Sigmoid colon (tissue), 3 donors: ENCODE measurements around the gene PRKG1.

Experiments
- POLR2A ChIP-seq, 2 donors: fragments of 450-650 bp; IDR thresholded peaks; one replicate each; pipeline ENCODE4 v1.6.1; 2016; ENCODE audit warnings: antibody characterized with exemption in 2 of 2, mild to moderate bottlenecking in 2 of 2, moderate library complexity in 2 of 2
- TF ChIP-seq, protein P1 (sequence below), 4 experiments: fragments of 450-650 bp in 3 of 4; fragments of 200-600 bp in 1 of 4; IDR thresholded peaks; one replicate each; pipeline ENCODE4 v1.5.1; 2016 to 2019; ENCODE audit warnings: antibody characterized with exemption in 4 of 4, mild to moderate bottlenecking in 3 of 4, moderate library complexity in 2 of 4

DNA sequence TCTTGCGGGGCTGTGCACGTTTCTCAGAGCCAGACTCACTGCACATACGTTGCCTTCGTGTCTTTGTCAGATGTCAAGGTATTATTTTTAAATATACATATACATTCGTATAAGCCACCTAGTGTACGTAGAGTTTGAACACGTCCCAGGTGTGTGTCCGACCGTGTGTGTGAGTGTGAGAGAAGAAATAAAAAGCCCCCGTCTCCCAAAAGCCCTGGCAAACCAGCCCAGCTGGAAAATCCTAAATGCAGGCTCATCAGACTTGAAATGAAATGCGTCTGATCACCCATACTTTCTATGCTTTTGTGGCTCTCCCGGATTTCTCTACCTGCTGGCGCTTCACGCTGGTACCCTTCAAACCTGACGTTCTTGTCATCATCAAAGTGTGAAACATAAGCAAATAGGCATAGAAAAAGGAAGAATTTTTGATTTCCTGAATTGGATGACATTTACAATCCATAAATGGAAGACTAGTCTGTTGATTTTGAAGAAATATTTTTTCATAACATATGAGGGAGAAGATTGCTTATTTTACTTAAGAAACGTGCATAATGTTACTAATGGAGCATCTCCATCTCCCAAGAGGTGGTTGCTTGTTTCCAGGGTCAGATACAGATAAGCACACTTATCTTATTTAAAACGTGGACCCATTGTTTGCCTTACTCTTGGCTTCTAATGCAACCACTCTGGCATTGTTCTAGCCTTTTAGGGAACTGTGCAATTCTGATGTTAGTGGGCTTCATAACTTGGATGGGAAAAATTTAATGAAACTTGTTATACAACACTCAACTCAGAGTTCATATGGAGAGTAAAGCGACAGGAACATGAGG, 971 bp downstream of the PRKG1 start:
- TF ChIP-seq, protein P1, sequence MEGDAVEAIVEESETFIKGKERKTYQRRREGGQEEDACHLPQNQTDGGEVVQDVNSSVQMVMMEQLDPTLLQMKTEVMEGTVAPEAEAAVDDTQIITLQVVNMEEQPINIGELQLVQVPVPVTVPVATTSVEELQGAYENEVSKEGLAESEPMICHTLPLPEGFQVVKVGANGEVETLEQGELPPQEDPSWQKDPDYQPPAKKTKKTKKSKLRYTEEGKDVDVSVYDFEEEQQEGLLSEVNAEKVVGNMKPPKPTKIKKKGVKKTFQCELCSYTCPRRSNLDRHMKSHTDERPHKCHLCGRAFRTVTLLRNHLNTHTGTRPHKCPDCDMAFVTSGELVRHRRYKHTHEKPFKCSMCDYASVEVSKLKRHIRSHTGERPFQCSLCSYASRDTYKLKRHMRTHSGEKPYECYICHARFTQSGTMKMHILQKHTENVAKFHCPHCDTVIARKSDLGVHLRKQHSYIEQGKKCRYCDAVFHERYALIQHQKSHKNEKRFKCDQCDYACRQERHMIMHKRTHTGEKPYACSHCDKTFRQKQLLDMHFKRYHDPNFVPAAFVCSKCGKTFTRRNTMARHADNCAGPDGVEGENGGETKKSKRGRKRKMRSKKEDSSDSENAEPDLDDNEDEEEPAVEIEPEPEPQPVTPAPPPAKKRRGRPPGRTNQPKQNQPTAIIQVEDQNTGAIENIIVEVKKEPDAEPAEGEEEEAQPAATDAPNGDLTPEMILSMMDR (IDR thresholded peaks at IDR 0.05): no peak
- no peak for TF ChIP-seq POLR2A (IDR thresholded peaks at IDR 0.05)
